GM23338 (cell line): ENCODE measurements around the gene B4GALT2. TPM values are rescaled to one million over a fixed set of nuclear protein-coding genes. Genes with fewer than 3 reads are reported as not detected.

ENCODE experiments used
- ATAC-seq: fragments of 200-7000 bp; cut with Tn5 transposase; 3 replicates; pipeline ENCODE4 v1.9.1; 2020
- DNase-seq: peaks from one replicate; pipeline ENCODE4 v3.0.0-alpha.2; 2015; ENCODE audit warnings: low spot score
- H2AFZ ChIP-seq: fragments of 200-600 bp; sonication (generic); 2 replicates; pipeline ENCODE4 v1.8.0; 2016; ENCODE audit warnings: antibody characterized with exemption, mild to moderate bottlenecking, moderate library complexity
- H3F3A ChIP-seq: fragments of 200-600 bp; sonication (generic); replicated peaks from 2 replicates; pipeline ENCODE4 v1.8.0; 2017; ENCODE audit warnings: antibody characterized with exemption, mixed run types, low read depth
- H3K27ac ChIP-seq: fragments of 200-600 bp; sonication (generic); 2 replicates; pipeline ENCODE4 v1.6.1; 2016; ENCODE audit warnings: low read depth
- H3K27me3 ChIP-seq: fragments of 200-600 bp; sonication (generic); 2 replicates; pipeline ENCODE4 v1.8.0; 2016; ENCODE audit warnings: mild to moderate bottlenecking, mixed run types, moderate library complexity; ENCODE audit not compliant: insufficient read depth
- H3K36me3 ChIP-seq: fragments of 200-600 bp; sonication (generic); 2 replicates; pipeline ENCODE4 v1.8.0; 2016; ENCODE audit warnings: mild to moderate bottlenecking; ENCODE audit not compliant: insufficient read depth
- H3K4me1 ChIP-seq: fragments of 200-600 bp; sonication (generic); 2 replicates; pipeline ENCODE4 v1.8.0; 2016; ENCODE audit warnings: mild to moderate bottlenecking, moderate library complexity; ENCODE audit not compliant: insufficient read depth
- H3K4me2 ChIP-seq: fragments of 200-600 bp; sonication (generic); 2 replicates; pipeline ENCODE4 v1.7.1; 2017; ENCODE audit warnings: mixed run types
- H3K4me3 ChIP-seq: fragments of 200-600 bp; sonication (generic); 2 replicates; pipeline ENCODE4 v1.6.1; 2016; ENCODE audit warnings: mixed run types
- H3K79me2 ChIP-seq: fragments of 200-600 bp; sonication (generic); replicated peaks from 2 replicates; pipeline ENCODE4 v1.8.0; 2017; ENCODE audit warnings: mild to moderate bottlenecking; ENCODE audit not compliant: insufficient read depth
- H3K9me2 ChIP-seq: fragments of 200-600 bp; sonication (generic); 2 replicates; pipeline ENCODE4 v1.8.0; 2017; ENCODE audit not compliant: insufficient read depth
- H4K20me1 ChIP-seq: fragments of 200-600 bp; sonication (generic); replicated peaks from 2 replicates; pipeline ENCODE4 v1.8.0; 2017; ENCODE audit warnings: mild to moderate bottlenecking; ENCODE audit not compliant: insufficient read depth
- H3K27ac Mint-ChIP-seq: 2 replicates; pipeline ENCODE4 v1.8.0; 2020; ENCODE audit warnings: inconsistent platforms, mild to moderate bottlenecking, moderate library complexity, mixed read lengths
- H3K27me3 Mint-ChIP-seq: 3 replicates; pipeline ENCODE4 v1.8.0; 2022; ENCODE audit warnings: low read depth, mild to moderate bottlenecking, moderate library complexity, mixed read lengths, inconsistent platforms; ENCODE audit not compliant: insufficient read depth, poor library complexity
- H3K36me3 Mint-ChIP-seq: 3 replicates; pipeline ENCODE4 v1.8.0; 2021; ENCODE audit warnings: low read depth, mild to moderate bottlenecking, inconsistent platforms, moderate library complexity, mixed read lengths
- H3K4me1 Mint-ChIP-seq: 3 replicates; pipeline ENCODE4 v1.8.0; 2020; ENCODE audit warnings: mild to moderate bottlenecking, inconsistent platforms, mixed read lengths
- H3K4me3 Mint-ChIP-seq: 3 replicates; pipeline ENCODE4 v1.8.0; 2021; ENCODE audit warnings: moderate library complexity, mild to moderate bottlenecking, inconsistent platforms, mixed read lengths
- H3K9me3 Mint-ChIP-seq: 3 replicates; pipeline ENCODE4 v1.8.0; 2020; ENCODE audit warnings: moderate library complexity, mild to moderate bottlenecking, inconsistent platforms, mixed read lengths
- CREB1 ChIP-seq: fragments of 250-450 bp; sonication (Bioruptor Pico); IDR thresholded peaks from 2 replicates; pipeline ENCODE4 v1.5.0; 2020; ENCODE audit warnings: low read depth, mild to moderate bottlenecking, moderate library complexity
- CTCF ChIP-seq, 2 experiments: fragments of 200-600 bp in 1 of 2; sonication (generic) in 1 of 2; conservative IDR thresholded peaks; 2 replicates each; pipeline versions ENCODE4 v1.5.1 to v1.6.1; 2016 to 2017; ENCODE audit warnings: antibody characterized with exemption in 2 of 2, low read depth in 2 of 2, mild to moderate bottlenecking in 2 of 2, moderate library complexity in 1 of 2
- ETS1 ChIP-seq: IDR thresholded peaks from 2 replicates; pipeline ENCODE4 v1.6.1; 2016; ENCODE audit warnings: antibody characterized with exemption
- EZH2 ChIP-seq: fragments of 200-600 bp; sonication (generic); IDR thresholded peaks from one replicate; pipeline ENCODE4 v1.8.0; 2017; ENCODE audit warnings: antibody characterized with exemption, mild to moderate bottlenecking, low read depth; ENCODE audit not compliant: unreplicated experiment
- EZH2phosphoT487 ChIP-seq: fragments of 200-600 bp; sonication (generic); IDR thresholded peaks from one replicate; pipeline ENCODE4 v1.8.1; 2018; ENCODE audit warnings: antibody characterized with exemption; ENCODE audit not compliant: unreplicated experiment
- JUNB ChIP-seq: IDR thresholded peaks from one replicate; pipeline ENCODE4 v1.6.1; 2016; ENCODE audit warnings: antibody characterized with exemption; ENCODE audit not compliant: unreplicated experiment
- NANOG ChIP-seq: IDR thresholded peaks from 2 replicates; pipeline ENCODE4 v1.6.1; 2016; ENCODE audit warnings: antibody characterized with exemption, borderline replicate concordance
- POLR2AphosphoS5 ChIP-seq: IDR thresholded peaks from 2 replicates; pipeline ENCODE4 v1.6.1; 2016; ENCODE audit warnings: antibody characterized with exemption, low read depth
- REST ChIP-seq: IDR thresholded peaks from one replicate; pipeline ENCODE4 v1.6.1; 2018; ENCODE audit warnings: antibody characterized with exemption; ENCODE audit not compliant: unreplicated experiment
- STAT1 ChIP-seq: IDR thresholded peaks from one replicate; pipeline ENCODE4 v1.6.1; 2016; ENCODE audit warnings: antibody characterized with exemption; ENCODE audit not compliant: unreplicated experiment
- ZNF114 ChIP-seq: fragments of 250-450 bp; sonication (Bioruptor Pico); IDR thresholded peaks from 2 replicates; pipeline ENCODE4 v1.5.0; 2020; ENCODE audit warnings: mild to moderate bottlenecking, moderate library complexity
- ZNF331 ChIP-seq: fragments of 250-450 bp; sonication (Bioruptor Pico); IDR thresholded peaks from 2 replicates; pipeline ENCODE4 v1.5.0; 2020; ENCODE audit warnings: low read depth, mild to moderate bottlenecking, moderate library complexity
- ZNF462 ChIP-seq: fragments of 250-450 bp; sonication (Bioruptor Pico); IDR thresholded peaks from 2 replicates; pipeline ENCODE4 v1.5.0; 2020; ENCODE audit warnings: mild to moderate bottlenecking, moderate library complexity
- polyA plus RNA-seq: library from polyadenylated mRNA; unstranded; fragments of >200 nt; fragmentation: Nextera tagmentation; extraction: Ambion mirVana; gene quantifications from 2 replicates; pipeline ENCODE4 v1.2.1, GENCODE V29; 2016
- total RNA-seq: library from RNA; depleted of rRNA; stranded (reverse); fragments of >200 nt; shearing (Covaris generic); gene quantifications from 2 replicates; pipeline ENCODE4 v1.2.3, GENCODE V29; 2014

B4GALT2 gene
- total and polyA plus RNA-seq, 2 experiments from 2014 or later = 22.4 to 63.1 TPM

- no peaks in the 10 kb centered on the region for H3K9me2 ChIP-seq
These were observed 48.3 kb downstream of the B4GALT2 start for GRCh38 chr1:44027320-44027719.

More at GRCh38 chr1:44027320-44027719, 48.3 kb downstream of the B4GALT2 start:
- no peaks in the 10 kb centered on the region; the same call in 1 of the 2 replicates for H3K36me3 ChIP-seq
- no peak overlapping the region for H3K4me3 ChIP-seq
- no peak for TF ChIP-seq ETS1
- TF ChIP-seq CTCF (conservative IDR thresholded peaks at IDR 0.05; ENCODE audit: low read depth in 2 of 2) = no peak
- no peak for TF ChIP-seq ZNF462 (CRISPR knock-in tag)
- no peak for TF ChIP-seq REST
- TF ChIP-seq STAT1 = no peak
- no peak for TF ChIP-seq EZH2phosphoT487
- TF ChIP-seq CREB1 (CRISPR knock-in tag) = no peak
- no peak for TF ChIP-seq EZH2
- TF ChIP-seq ZNF331 = no peak
- no peak for TF ChIP-seq POLR2AphosphoS5
- TF ChIP-seq NANOG = no peak
- no peak for TF ChIP-seq ZNF114 (CRISPR knock-in tag)
- TF ChIP-seq JUNB = no peak
- Mint-ChIP-seq H3K4me3 (no peak overlapping the region), H3K27me3 (peaks cover 10% of the 10 kb centered on the region), H3K36me3 (peaks cover 47% of the 10 kb centered on the region), H3K9me3 (peaks cover 4% of the 10 kb centered on the region; the same call in 1 of the 3 replicates), H3K4me1 (peaks cover 40% of the 10 kb centered on the region), H3K27ac (no peak overlapping the region)
- H3K27me3 ChIP-seq = no peaks in the 10 kb centered on the region
- ATAC-seq (no peak), DNase-seq (no peak)
- H4K20me1 ChIP-seq = no peaks in the 10 kb centered on the region; the same call in 1 of the 2 replicates
- no peak overlapping the region for H3K4me2 ChIP-seq
- peaks cover 37% of the 10 kb centered on the region for H3K79me2 ChIP-seq
- H3F3A ChIP-seq = peaks cover 18% of the 10 kb centered on the region
- no peak overlapping the region for H2AFZ ChIP-seq
- peaks cover 19% of the 10 kb centered on the region for H3K4me1 ChIP-seq
- H3K27ac ChIP-seq = no peak overlapping the region
